Stimulated activated CD8-positive, alpha-beta memory T cell treated with anti-CD3 and anti-CD28 coated beads, Interleukin-12 subunit alpha, Interleukin-12 subunit beta, amount 100 ng/mL, for 4 hours (primary cell): ENCODE data around the gene BRMS1.
"Not testable (repeated sequence)": the region's sequence is repeated elsewhere in the genome, so short reads cannot be mapped to it uniquely, and the experiment has no call there.

Experiments used
- DNase-seq: peaks from one replicate; pipeline ENCODE4 v3.0.0-alpha.2; 2020; ENCODE audit warnings: low read depth

The BRMS1 gene, protein sequence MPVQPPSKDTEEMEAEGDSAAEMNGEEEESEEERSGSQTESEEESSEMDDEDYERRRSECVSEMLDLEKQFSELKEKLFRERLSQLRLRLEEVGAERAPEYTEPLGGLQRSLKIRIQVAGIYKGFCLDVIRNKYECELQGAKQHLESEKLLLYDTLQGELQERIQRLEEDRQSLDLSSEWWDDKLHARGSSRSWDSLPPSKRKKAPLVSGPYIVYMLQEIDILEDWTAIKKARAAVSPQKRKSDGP

DNA sequence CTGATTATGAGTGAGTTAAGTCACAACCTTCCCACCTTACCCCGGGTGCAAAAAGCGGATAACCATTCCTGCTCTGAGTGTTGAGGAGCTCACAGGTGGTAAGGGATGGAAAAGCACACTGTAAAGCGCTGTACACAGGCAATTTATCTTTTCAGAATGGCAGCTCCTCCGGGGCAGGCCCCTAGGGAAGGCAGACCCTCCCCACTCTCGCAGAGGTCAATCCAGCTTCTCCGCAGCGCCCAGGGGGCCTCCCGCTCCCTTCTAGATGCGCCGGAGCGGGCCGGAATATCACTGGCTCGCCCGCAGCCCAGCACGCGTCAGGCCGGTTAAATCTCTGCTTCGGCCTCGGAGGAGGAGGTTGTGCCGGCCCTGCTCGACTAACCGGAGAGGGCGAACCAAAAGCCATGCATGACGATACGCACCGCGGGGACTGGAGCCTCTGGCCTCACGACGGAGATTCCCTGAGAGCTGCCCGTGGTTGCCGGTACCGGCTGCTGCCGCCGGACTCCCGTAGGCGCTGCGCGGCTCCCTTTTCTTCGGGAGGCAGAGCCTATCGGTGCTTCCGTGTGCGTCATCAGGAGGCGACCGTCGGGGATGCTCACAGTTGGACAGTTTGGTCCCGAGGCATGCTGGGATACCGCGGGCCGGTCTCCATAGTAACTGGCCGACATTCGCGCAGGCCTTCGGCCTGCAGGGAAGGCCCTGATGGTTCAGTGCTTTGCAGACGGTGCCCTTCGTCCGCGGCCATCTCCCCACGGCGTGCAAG lies at the start of gene BRMS1:
Gene BRMS1, minus strand, starts transcription at position 555 of the 766 bp plus-strand sequence. CDS start 2,870 bp downstream, outside the sequence.
- DNase-seq, result peak; percentile 89

DNA sequence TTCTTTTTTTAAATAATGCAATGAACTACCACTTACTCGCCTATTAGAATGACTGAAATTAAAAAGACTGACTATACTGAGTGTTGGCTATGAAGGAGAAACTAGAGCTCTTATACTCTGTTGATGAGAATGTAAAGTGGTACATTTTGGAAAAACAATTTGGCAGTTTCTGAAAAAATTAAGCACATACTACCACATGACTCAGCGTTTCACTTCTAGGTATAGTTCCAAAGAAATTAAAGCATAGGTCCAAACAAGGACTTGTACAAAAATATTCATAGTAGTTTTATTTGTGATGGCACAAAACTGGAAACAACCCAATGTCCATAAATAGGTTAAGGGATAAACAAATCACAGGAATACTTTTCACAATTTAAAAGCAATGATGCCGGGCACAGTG lies 49.0 kb upstream of the BRMS1 start:
- no peak for DNase-seq

DNA sequence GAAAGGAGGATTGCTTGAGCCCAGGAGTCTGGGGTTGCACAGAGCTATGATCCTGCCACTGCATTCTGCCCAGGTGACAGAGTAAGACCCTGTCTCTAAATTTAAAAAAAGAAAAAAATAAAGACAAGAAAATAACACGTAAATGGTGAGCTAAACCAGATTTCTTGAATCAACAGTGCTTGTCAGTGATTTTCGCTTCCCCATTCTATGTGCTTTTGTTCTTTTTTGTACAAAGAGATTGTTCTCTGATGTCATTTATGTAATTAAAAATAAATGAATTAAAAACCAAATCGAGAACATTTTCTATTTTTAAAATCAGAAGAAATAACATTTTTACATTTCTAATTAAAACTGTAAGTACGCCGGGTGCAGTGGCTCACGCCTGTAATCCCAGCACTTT lies 46.4 kb upstream of the BRMS1 start:
- no peak for DNase-seq

DNA sequence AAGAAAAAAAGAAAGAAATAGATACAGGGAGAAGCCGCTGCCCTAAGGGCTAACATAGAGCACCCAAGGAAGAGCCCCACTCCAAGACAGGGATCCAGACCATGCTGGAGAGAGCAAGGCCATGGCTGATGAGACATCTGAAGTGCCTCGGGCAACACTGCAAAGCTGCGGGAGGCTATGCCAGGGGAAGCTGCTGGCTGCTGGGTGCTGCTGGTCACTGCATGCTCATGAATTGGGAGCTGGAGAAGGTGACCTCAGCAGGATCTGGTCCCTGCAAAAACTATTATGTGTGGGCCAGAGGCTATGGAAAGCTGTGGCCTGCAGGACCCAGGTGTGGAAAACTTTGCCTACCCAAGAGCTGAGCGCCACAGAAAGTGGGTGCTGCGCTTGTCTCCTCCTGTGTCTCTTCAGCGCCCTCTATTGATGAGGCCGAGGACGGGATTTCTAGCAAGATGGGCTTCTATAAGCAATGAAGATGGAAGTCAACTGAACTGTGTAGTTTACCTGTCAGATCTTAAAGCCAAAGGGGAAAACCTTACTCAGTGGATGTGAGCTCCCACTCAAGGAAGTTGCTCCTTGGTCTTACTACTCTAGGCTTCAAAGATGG lies 44.0 kb upstream of the BRMS1 start:
- DNase-seq, result peak; percentile 33

DNA sequence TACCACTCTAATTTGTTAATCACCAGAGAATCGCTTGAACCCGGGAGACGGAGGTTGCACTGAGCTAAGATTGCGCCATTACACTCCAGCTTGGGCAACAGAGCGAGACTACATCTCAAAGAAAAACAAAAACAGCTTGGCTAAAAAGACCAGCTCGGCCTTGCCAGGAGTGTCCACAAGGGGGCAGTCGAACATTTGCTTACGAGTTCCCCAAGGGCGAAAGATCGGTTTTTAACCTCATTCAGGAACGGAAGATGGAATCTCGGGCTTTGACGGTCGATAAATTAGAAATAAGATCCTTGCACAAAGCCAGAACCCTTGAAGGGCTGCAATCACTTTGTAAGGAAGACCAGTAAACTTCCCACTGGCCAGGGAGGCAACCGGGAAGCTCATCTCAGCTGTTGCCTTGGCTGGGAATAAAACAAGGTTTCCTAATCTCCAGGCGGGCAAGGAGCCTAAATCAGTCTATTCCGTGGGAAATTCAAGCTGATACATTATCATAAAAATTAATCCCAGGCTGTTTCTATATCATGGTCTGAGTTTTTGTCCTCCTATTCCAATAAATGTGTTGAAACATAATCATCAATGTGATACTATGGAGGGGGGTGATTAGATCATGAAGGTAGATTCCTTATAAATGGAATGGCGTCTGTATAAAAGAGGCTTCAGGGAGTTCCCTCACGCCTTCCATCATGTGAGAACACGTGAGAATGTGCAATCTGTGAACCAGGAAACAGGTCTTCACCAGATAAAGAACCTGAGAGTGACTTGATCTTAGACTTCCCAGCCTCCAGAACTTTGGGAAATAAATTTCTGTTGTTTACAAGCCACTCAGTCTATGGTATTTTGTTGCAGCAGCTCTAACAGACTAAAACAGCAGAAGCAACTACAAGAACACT lies 41.5 kb upstream of the BRMS1 start:
- DNase-seq, result peak; percentile 61

DNA sequence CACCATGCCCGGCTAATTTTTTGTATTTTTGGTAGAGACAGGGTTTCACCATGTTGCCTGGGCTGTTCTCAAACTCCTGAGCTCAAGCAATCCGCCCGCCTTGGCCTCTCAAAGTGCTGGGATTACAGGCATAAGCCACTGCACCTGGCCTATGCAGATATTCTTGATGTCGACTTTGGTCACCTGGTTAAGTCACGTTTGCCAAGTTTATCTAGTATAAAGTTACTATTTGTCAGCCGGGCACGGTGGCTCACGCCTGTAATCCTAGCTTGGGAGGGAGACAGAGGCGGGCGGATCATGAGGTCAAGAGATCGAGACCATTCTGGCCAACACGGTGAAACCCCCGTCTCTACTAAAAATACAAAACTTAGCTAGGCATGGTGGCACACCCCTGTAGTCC lies 39.4 kb upstream of the BRMS1 start:
- not testable (repeated sequence) for DNase-seq

DNA sequence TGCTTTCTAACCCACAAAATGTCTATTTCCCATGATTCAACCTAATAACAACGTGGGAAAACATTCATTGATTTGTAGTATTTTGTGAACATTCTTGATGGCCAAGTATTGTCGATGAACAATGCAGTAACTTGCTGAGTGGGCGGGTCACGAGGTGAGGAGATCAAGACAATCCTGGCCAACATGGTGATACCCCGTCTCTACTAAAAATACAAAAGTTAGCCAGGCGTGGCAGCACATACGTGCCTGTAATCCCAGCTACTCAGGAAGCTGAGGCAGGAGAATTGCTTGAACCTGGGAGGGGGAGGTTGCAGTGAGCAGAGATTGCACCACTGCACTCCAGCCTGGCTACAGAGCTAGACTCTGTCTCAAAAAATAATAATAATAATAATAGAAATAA lies 35.4 kb upstream of the BRMS1 start:
- DNase-seq, result not testable (repeated sequence)

DNA sequence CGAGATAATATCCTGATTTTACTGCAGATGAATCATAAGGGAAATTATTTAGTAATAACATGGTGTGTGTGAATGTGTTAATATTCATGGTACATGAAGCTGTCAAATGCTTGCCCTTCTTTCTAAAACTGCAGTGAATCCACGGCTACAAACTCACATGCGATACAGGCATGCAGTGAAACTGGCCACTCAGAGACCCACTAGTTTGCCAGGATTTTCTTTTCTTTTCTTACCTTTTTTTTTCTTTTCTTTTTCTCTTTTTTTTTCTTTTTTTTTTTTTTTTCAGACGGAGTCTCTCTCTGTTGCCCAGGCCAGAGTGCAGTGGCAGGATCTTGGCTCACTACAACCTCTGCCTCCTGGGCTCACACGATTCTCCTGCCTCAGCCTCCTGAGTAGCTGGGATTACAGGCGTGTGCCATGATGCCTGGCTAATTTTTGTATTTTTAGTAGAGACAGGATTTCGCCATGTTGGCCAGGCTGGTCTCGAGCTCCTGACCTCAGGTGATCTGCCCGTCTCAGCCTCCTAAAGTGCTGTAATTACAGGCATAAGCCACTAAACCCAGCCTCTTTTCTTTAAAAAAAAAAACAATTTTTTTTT lies 28.9 kb upstream of the BRMS1 start:
- not testable (repeated sequence) for DNase-seq

DNA sequence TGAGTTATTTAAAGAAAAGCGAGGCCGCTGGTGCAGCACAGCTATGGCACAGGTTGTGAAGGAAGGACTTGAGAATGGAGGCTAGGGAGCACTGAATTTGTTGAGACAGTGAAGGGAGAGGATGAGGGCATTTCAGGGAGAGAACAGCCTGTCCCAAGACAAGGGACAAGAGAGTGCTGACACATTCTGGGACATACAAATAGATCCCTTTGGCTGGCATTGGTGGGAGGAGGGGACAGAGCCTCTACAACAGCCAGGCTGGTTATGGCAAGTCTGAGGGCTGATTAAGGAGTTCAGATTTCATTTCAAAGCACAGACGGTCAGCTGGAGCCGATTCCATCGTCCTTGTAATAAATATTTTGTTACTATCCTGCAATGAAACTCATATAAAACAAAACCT lies 28.4 kb upstream of the BRMS1 start:
- DNase-seq, result no peak

DNA sequence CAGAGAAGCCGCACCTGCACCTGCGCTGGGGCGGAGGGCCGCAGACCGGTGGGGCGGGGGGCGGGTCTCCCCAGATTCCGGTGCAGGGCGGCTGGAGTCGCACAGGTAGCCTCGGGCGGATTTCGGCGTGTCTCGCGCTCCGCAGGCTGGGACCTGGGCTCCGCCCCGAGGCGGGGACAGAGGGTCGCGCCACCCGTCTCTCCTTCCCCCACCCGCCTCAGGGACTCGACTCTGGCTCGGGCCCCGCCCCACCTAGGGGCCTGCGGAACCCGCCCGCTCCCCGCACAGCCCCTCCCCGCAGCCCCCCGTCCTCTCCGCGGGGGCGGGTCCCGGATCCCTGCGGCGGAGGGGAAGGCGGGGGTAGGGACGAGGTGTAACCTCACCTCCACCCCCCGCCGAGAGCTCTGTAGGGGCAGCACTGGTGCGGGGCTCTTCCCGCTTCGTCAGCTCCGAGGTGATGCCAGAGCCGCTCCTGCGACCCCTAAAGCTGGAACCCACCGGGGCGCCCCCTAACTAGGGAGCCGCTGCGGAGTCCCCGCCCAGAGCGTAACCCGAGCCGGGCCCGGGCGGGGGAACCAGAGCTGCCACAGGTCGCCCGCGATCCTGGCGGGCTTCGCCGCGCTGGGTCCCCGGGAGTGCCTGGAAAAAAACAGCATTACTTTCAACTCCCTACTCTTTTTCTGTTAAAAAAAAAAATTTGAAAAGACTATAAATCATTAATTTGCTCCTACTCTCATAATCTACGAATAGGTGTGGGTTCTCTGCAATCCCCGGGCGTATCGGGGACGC lies 26.9 kb upstream of the BRMS1 start, which contains the start of gene SLC29A2:
Gene SLC29A2, minus strand, starts transcription at position 134 of the 789 bp plus-strand sequence. CDS start 169 bp downstream, outside the sequence.
- DNase-seq, result peak; percentile 72

DNA sequence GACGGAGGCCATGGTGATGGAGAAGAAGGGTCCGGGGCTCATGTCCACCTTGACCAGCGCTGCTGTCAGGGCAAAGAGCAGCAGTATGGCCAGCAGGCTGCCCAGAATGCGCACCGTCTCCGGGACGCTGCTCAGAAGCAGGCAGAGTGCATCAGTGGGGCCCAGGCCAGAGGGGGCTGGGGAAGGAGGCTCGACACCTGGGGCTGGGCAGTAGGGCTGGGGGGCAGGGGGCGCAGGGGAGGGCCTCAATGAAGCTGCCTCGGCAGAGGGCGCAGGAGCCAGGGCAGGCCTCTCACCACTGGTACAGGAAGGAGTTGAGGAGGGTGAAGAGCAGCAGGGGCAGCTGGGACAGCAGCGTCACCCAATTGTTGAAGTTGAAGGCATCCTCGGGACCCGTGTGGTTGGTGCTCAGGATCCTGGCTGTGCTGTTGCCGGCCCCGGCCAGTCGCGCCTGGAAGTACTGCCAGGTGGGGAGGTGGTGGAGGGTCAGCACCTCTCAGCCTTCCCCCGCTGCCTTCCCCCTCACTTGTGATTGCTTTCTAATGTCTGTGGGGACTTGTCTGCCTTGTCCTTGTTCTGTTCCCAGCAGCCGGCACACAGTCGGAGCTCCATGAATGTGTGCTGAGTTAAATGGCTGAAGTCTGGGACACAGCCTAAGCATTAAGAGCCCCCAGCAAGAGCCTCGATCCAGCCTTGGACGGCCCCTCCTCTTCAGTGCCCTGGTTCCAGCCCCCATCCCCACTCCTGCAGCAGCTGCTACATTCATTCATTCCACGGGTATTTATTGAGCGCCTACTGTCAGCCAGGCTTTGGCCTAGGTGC lies 24.4 kb upstream of the BRMS1 start:
- no peak for DNase-seq

DNA sequence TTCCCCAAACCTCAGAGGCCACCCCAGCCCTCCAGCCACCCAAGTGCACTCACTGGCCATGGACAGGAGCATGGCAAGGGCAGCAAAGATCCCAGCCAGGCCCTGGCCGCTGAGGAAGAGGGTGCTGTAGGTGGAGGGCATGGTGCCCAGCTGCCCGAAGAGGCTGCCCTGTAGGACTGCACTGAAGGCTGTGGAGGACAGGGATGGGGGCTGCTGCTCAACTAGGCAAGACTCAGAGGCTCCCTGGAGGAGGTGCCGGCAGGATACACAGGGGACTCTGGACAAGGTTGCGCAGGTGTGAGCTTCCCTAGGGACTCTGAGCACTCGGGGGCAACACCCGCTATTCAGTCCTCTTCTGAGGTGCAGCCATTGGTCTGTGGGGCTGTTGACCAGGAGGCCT lies 23.6 kb upstream of the BRMS1 start:
- DNase-seq, result no peak

DNA sequence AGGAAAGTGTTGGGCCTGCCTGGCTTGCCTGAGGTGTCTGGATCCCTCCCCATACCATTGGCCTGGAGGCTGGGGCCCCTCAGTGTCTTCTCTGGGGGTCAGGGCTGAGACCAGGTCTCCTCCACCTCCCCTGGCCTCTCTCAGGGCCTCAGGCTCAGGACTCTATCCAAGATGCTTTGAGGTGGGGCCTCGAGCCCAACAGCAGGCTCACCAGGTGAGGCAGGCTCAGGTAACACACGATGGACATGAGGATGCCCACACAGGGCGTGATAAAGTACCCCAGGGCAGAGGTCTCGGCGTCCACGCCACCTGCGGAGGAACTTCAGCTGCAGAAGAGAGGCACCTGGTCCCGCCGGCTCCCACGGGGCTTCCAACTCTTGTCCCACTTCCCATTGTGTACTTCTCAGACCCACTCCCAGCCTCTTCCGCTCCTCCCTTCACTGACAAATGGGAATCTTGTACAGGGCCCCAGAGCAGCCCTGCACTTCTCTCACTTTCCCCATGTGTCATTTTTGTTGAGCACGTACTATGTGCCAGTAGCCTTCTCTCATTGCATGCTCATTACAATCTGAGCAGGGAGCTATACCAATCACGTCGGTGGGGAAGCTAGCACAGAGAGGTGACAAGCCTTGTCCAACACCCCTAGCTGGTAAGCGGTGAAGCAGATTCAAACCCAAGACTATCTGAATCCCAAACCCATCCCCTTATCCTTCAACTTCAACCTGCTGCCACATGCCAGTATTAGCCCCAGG lies 22.8 kb upstream of the BRMS1 start:
- no peak for DNase-seq

DNA sequence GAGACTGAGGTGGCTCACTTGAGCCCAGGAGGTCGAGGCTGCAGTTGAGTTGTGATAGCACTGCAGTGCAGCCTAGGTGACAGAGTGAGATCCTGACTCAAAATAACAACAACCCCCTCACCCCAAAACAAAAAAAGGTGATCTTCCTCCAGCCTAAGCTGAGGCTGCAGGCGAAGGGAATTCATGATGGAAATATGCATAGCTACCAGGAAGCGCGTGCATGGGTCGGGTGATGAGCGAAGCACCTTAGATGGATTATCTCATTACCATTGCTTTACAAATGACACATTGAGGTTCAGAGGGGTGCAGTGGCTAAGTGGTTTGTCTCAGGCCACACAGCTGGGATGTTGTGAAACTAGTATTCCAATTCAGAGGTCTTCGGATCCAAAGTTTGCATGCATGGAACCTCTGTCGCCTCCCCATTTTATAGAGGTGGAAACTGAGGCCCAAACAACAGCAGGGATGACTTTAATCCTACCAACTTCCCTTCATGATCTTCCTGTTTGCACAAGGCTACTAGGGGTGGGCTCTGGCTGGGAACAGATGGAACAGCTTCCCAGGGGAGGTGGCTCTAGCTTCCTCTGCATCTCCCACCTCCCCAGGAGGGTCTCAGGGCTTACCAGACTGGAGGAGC lies 22.1 kb upstream of the BRMS1 start:
- DNase-seq, result no peak

DNA sequence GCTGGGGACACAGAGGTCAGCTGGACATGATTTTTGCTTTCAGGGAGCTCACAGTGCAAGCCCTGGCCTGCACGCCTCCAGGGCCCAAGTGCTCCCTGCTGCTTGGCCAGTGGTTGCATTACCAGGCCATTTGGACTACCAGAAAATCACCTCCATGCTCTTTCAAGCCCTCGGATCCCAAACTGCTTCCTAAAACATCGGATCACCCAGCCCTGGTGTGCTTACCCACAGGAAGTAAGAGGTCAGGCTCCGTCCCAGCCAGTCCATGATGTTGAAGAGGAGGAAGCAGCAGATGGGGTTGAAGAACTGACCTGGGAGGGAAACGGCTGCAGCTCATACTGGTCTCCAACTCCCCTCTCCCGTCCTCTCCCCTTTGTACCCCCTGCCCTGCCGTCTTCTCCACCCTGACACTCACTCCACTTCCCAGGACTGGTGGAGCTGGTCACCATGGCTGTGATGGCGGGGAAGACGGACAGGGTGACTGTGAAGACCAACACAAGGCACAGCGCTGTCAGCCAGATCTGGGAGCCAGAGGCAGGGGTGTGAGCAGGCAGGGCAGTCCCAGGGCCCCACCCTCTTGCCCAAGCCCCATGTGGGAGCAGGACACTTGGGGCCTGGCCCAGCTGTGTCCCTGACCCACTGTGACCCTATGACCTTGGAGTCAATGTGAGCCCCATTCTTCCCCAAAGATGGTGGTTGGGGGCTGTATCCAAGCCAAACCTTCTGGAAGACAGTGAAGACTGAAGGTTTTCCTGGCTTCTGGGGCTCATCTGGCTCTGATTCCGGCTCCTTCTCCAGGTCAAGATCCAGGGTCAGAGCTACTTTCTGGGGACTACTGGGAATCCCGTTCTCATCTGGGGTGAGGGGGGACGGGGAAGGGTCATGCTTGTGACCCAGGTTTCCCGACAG lies 21.1 kb upstream of the BRMS1 start:
- DNase-seq, result no peak

DNA sequence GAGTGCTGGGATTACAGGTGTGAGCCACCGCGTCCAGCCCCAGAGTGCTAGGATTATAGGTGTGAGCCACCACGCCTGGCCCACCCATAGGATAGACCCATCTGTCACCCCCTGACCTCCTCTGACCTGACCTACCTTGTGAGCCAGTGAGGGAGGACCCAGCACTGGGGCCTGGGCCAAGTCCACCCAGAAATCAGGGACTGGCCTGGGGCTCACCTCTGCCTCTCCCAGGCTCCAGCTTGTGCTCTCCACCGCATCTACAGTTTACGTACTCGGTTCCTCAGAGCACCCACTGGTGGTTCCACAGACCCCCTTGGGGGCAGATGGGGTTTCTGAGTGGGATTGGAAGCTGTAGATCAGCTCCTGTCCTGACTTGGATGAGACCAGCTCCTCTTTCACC lies 20.3 kb upstream of the BRMS1 start:
- no peak for DNase-seq

DNA sequence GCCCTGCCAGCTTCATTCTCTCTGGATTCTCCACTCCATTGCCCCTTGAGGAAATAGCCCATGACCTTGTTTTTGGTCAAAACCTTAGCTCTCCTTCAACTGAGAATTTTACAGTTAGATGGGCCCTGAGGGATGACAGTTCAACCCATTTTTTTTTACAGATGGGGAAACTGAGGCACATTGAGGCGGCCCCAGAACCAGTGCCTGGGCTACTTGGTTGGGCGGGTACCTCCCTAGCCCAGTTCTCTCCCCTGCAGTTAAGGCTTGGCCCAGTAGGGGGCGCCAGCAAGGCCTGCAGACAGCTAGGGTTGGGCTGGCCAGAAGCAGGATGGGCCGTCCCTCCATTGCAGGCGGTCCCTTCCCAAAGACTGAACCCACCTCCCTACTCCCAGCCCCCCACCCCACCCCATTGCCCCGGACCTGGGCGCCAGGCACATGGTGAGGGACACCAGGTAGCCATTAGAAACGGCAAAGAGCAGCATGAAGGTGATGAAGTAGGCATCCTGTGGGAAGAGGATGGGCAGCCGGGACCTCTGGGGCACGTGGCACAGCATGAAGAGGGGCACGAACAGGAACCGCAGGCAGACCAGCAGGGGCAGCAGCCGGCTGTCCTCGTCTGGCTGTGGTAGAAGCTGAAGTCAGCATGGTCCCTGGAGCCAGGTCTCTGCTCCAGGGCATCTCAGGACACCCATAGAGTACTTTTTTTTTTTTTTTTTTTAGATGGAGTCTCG lies 19.1 kb upstream of the BRMS1 start:
- DNase-seq, result peak; percentile 22
